Small intestine (tissue), 7 donors: ENCODE results near the gene IL21. TPM values are rescaled to one million over a fixed set of nuclear protein-coding genes. Genes with fewer than 3 reads are reported as not detected.

Source experiments
- DNase-seq, 2 donors: peaks; one replicate each; pipeline versions ENCODE4 v3.0.0 to v3.0.0-alpha.2; 2013
- FAIRE-seq: peaks from 2 replicates; lab custom pipeline; 2012; peaks lifted over from hg19 to GRCh38; lab: Jason Lieb, UNC
- H3K27ac ChIP-seq, 3 donors: one replicate each; pipeline ENCODE4 v1.5.1; 2013; ENCODE audit warnings: low read length in 2 of 3, mild to moderate bottlenecking in 2 of 3, control low read depth in 1 of 3, inconsistent platforms in 1 of 3, low read depth in 1 of 3, moderate library complexity in 1 of 3
- H3K27me3 ChIP-seq, 3 donors: one replicate each; pipeline ENCODE4 v1.6.1; 2013; ENCODE audit warnings: low read length in 3 of 3, inconsistent platforms in 1 of 3; ENCODE audit not compliant: control insufficient read depth in 3 of 3, insufficient read depth in 3 of 3
- H3K36me3 ChIP-seq, 3 donors: one replicate each; pipeline ENCODE4 v1.6.1; 2013; ENCODE audit warnings: low read length in 3 of 3, inconsistent platforms in 1 of 3, low read depth in 1 of 3, mild to moderate bottlenecking in 1 of 3, moderate library complexity in 1 of 3; ENCODE audit not compliant: control insufficient read depth in 3 of 3, insufficient read depth in 2 of 3
- H3K4me1 ChIP-seq, 3 donors: one replicate each; pipeline ENCODE4 v1.6.1; 2013; ENCODE audit warnings: low read length in 2 of 3, inconsistent platforms in 1 of 3, low read depth in 1 of 3, mild to moderate bottlenecking in 1 of 3, moderate library complexity in 1 of 3; ENCODE audit not compliant: control insufficient read depth in 3 of 3, insufficient read depth in 2 of 3
- H3K4me3 ChIP-seq, 3 donors: one replicate each; pipeline ENCODE4 v1.5.1; 2013; ENCODE audit warnings: low read length in 3 of 3, control low read depth in 1 of 3, inconsistent platforms in 1 of 3, low read depth in 1 of 3, mild to moderate bottlenecking in 1 of 3, moderate library complexity in 1 of 3
- H3K9me3 ChIP-seq, 2 donors: one replicate each; pipeline ENCODE4 v1.6.1; 2013; ENCODE audit warnings: low read depth in 1 of 2, low read length in 1 of 2; ENCODE audit not compliant: control insufficient read depth in 2 of 2, insufficient read depth in 1 of 2
- WGBS, 3 donors: extraction: QIAGEN DNeasy Blood & Tissue Kit; methylation state at CpG; one replicate each; pipeline ENCODE4 v1.1.7; 2013; 5-methylcytosine and 5-hydroxymethylcytosine counted together
- polyA plus RNA-seq, 4 donors: library from polyadenylated mRNA; stranded (reverse) in 3 of 4; unstranded in 1 of 4; fragments of 200-250 nt in 3 of 4; fragments of 120-200 nt in 1 of 4; gene quantifications; one replicate each; pipeline versions ENCODE4 v1.2.1 to v1.2.3, GENCODE V29; 2013
- donor health status: healthy with polysubstance abuse.
- donor health status: control.
- donor health status: control.
- donor health status: Bipolar disorder and iron deficiency.
- donor health status: healthy.

Gene IL21
- polyA plus RNA-seq, 4 donors, result not detected

GRCh38 chr4:122623637-122624166, 2.8 kb upstream of the IL21 start:
- Histone ChIP-seq H3K4me3 (no peak overlapping the region), H3K9me3 (peaks cover 0 to 1% of the 10 kb centered on the region in 2 donors), H3K27me3 (peaks cover 0 to 2% (median 0%) of the 10 kb centered on the region in 3 donors), H3K4me1 (no peaks in the 10 kb centered on the region), H3K27ac (no peak overlapping the region), H3K36me3 (no peaks in the 10 kb centered on the region)
- FAIRE-seq (no peak), DNase-seq (no peak)
- WGBS, 3 donors, result 84 to 89% (median 89%) methylated on average over 4 of the region's 4 CpGs

- H3K4me3 ChIP-seq, result no peak overlapping the region
- no peak for FAIRE-seq
- no peaks in the 10 kb centered on the region for H3K4me1 ChIP-seq
- no peak for DNase-seq
- 54 to 72% (median 54%) methylated on average over 3 of the region's 3 CpGs for WGBS, 3 donors
- no peak overlapping the region for H3K27ac ChIP-seq
- peaks cover 0 to 1% of the 10 kb centered on the region in 2 donors for H3K9me3 ChIP-seq
- peaks cover 0 to 2% (median 0%) of the 10 kb centered on the region in 3 donors for H3K27me3 ChIP-seq
- H3K36me3 ChIP-seq, result no peaks in the 10 kb centered on the region
These were observed 1.5 kb upstream of the IL21 start for GRCh38 chr4:122622400-122622799.

- Histone ChIP-seq H3K4me3 (no peak overlapping the region), H3K36me3 (no peaks in the 10 kb centered on the region), H3K27me3 (no peaks in the 10 kb centered on the region), H3K4me1 (no peaks in the 10 kb centered on the region), H3K9me3 (no peaks in the 10 kb centered on the region), H3K27ac (no peak overlapping the region)
- WGBS, 3 donors, result 72 to 90% (median 78%) methylated on average over 2 of the region's 2 CpGs
- FAIRE-seq, result no peak
- no peak for DNase-seq
These were observed 1.3 kb downstream of the IL21 start for GRCh38 chr4:122619611-122620010.

- WGBS, 3 donors, result 49 to 62% (median 57%) methylated on average over 7 of the region's 7 CpGs
- Histone ChIP-seq H3K27me3 (no peaks in the 10 kb centered on the region), H3K9me3 (no peaks in the 10 kb centered on the region), H3K4me1 (no peaks in the 10 kb centered on the region), H3K4me3 (no peak overlapping the region), H3K36me3 (no peaks in the 10 kb centered on the region), H3K27ac (no peak overlapping the region)
- FAIRE-seq (no peak), DNase-seq (no peak)
These were observed 3.0 kb downstream of the IL21 start for GRCh38 chr4:122617597-122618593.

- no peak for FAIRE-seq
- Histone ChIP-seq H3K27me3 (no peaks in the 10 kb centered on the region), H3K4me3 (no peak overlapping the region), H3K36me3 (no peaks in the 10 kb centered on the region), H3K27ac (no peak overlapping the region), H3K4me1 (no peaks in the 10 kb centered on the region), H3K9me3 (no peaks in the 10 kb centered on the region)
- DNase-seq, result no peak
- 47 to 63% (median 62%) methylated on average over 6 of the region's 6 CpGs for WGBS, 3 donors
These were observed 3.8 kb downstream of the IL21 start for GRCh38 chr4:122616915-122617596.

GRCh38 chr4:122614621-122615020, 6.2 kb downstream of the IL21 start:
- 87 to 97% (median 90%) methylated on average over 1 of the region's 1 CpG for WGBS, 3 donors
- no peaks in the 10 kb centered on the region for H3K4me1 ChIP-seq
- no peak for DNase-seq

GRCh38 chr4:122612540-122612939, 8.3 kb downstream of the IL21 start:
- H3K4me3 ChIP-seq, result no peak overlapping the region
- H3K27ac ChIP-seq, result no peak overlapping the region
- no peak for FAIRE-seq
- no peaks in the 10 kb centered on the region for H3K36me3 ChIP-seq
- H3K27me3 ChIP-seq, result no peaks in the 10 kb centered on the region
- DNase-seq, result no peak
- 57 to 74% (median 68%) methylated on average over 3 of the region's 3 CpGs for WGBS, 3 donors
- no peaks in the 10 kb centered on the region for H3K4me1 ChIP-seq
- H3K9me3 ChIP-seq, result no peaks in the 10 kb centered on the region

More at GRCh38 chr4:122614621-122615020, 6.2 kb downstream of the IL21 start:
- Histone ChIP-seq H3K4me3 (no peak overlapping the region), H3K27ac (no peak overlapping the region), H3K36me3 (no peaks in the 10 kb centered on the region), H3K27me3 (no peaks in the 10 kb centered on the region), H3K9me3 (no peaks in the 10 kb centered on the region)
- FAIRE-seq, result no peak

- Histone ChIP-seq H3K4me3 (no peak overlapping the region), H3K27me3 (peaks cover 0 to 8% (median 0%) of the 10 kb centered on the region in 3 donors), H3K27ac (no peak overlapping the region), H3K36me3 (no peaks in the 10 kb centered on the region), H3K4me1 (no peaks in the 10 kb centered on the region), H3K9me3 (no peaks in the 10 kb centered on the region)
- FAIRE-seq (no peak), DNase-seq (no peak)
- WGBS, 3 donors, result 84 to 89% (median 87%) methylated on average over 4 of the region's 4 CpGs
These were observed 14.4 kb downstream of the IL21 start for GRCh38 chr4:122606364-122607043.
